Measurements from ENCODE around the gene HMCN1. TPM values are rescaled to one million over a fixed set of nuclear protein-coding genes. Genes with fewer than 3 reads are reported as not detected.

Gene HMCN1
- polyA plus RNA-seq, 1 of the 3 experiments (the other 2 are of a cell fraction), result 59.5 TPM

- Histone ChIP-seq H3K9ac (no peak overlapping the region), H3K4me1 (ENCODE audit: control insufficient read depth in 1 of 2, insufficient read depth in 2 of 2, low read depth in 1 of 2, low read length in 1 of 2) (peaks cover 4 to 13% of the 10 kb centered on the region in 2 experiments; a peak in 2 of 4 replicates), H3F3A (replicated peaks; ENCODE audit: insufficient read depth) (no peaks in the 10 kb centered on the region), H4K20me1 (ENCODE audit: insufficient read depth) (no peaks in the 10 kb centered on the region), H3K27me3 (ENCODE audit: insufficient read depth) (no peaks in the 10 kb centered on the region; the same call in 1 of the 2 replicates), H3K9me2 (no peaks in the 10 kb centered on the region), H3K27ac (ENCODE audit: low read depth in 2 of 2, low read length in 1 of 2) (peak overlapping the region; percentile 60 to 74; a peak in 3 of 4 replicates), H3K79me2 (ENCODE audit: insufficient read depth) (no peaks in the 10 kb centered on the region), H3K9me3 (no peaks in the 10 kb centered on the region), H3K4me3 (ENCODE audit: low read depth in 2 of 2, low read length in 1 of 2) (no peak overlapping the region), H2AFZ (ENCODE audit: low read depth) (no peak overlapping the region), H3K4me2 (no peak overlapping the region), H3K36me3 (replicated peaks in 1 of 2; ENCODE audit: control insufficient read depth in 1 of 2, insufficient read depth in 2 of 2, low read length in 1 of 2) (peaks cover 0 to 3% of the 10 kb centered on the region in 2 experiments)
- ChIA-PET POLR2A (no interaction called here), CTCF (no interaction called here)
- no peak for TF ChIP-seq MAX (IDR thresholded peaks at IDR 0.05; ENCODE audit: low read depth)
- TF ChIP-seq JUND (IDR thresholded peaks at IDR 0.05), result 0 out of 2 replicates have a peak, but pooled peaks have one; percentile 11
- no peak for TF ChIP-seq REST (IDR thresholded peaks at IDR 0.05; ENCODE audit: low read depth, low read length)
- 3% methylated on average over 1 of the region's 1 CpG for WGBS (ENCODE audit: low lambda C conversion rate)
- DNase-seq, result no peak
Observed at GRCh38 chr1:185850366-185850765, 116.2 kb downstream of the HMCN1 start.

GRCh38 chr1:185853739-185854138, 119.5 kb downstream of the HMCN1 start:
- WGBS (ENCODE audit: low lambda C conversion rate), result 8% methylated on average over 1 of the region's 1 CpG
- CTCF ChIA-PET, result no interaction called here
- no peak overlapping the region for H3K9ac ChIP-seq
- no peaks in the 10 kb centered on the region for H3F3A ChIP-seq (replicated peaks; ENCODE audit: insufficient read depth)
- TF ChIP-seq FOSL2 (IDR thresholded peaks at IDR 0.05; ENCODE audit: borderline replicate concordance, low read depth) (peak; percentile 30; the same call in 1 of the 2 replicates), FOXM1 (IDR thresholded peaks at IDR 0.05; ENCODE audit: low read depth) (no peak), NFIC (IDR thresholded peaks at IDR 0.05; ENCODE audit: borderline replicate concordance) (peak; percentile 5; the same call in 1 of the 2 replicates), TCF12 (IDR thresholded peaks at IDR 0.05) (peak; percentile 50; the same call in 1 of the 2 replicates), FOXJ3 (CRISPR knock-in tag; IDR thresholded peaks at IDR 0.05) (no peak), JUND (IDR thresholded peaks at IDR 0.05) (0 out of 2 replicates have a peak, but pooled peaks have one; percentile 34)
- no peak overlapping the region for H3K4me3 ChIP-seq (ENCODE audit: low read depth in 2 of 2, low read length in 1 of 2)
- H3K4me2 ChIP-seq, result no peak overlapping the region
- H2AFZ ChIP-seq (ENCODE audit: low read depth), result no peak overlapping the region
- H3K79me2 ChIP-seq (ENCODE audit: insufficient read depth), result 0 out of 2 replicates have a peak, but pooled peaks cover 4% of the 10 kb centered on the region
- no peaks in the 10 kb centered on the region for H3K9me2 ChIP-seq
- H4K20me1 ChIP-seq (ENCODE audit: insufficient read depth), result no peaks in the 10 kb centered on the region
- H3K27ac ChIP-seq (ENCODE audit: low read depth in 2 of 2, low read length in 1 of 2), result peak overlapping the region; percentile 74 to 87; a peak in 3 of 4 replicates
- DNase-seq, result no peak
- no peaks in the 10 kb centered on the region; the same call in 1 of the 2 replicates for H3K27me3 ChIP-seq (ENCODE audit: insufficient read depth)
- POLR2A ChIA-PET, result no interaction called here
- no peaks in the 10 kb centered on the region for H3K9me3 ChIP-seq
- H3K36me3 ChIP-seq (replicated peaks in 1 of 2; ENCODE audit: control insufficient read depth in 1 of 2, insufficient read depth in 2 of 2, low read length in 1 of 2), result peaks cover 0 to 3% of the 10 kb centered on the region in 2 experiments
- peaks cover 11 to 13% of the 10 kb centered on the region in 2 experiments; a peak in 2 of 4 replicates for H3K4me1 ChIP-seq (ENCODE audit: control insufficient read depth in 1 of 2, insufficient read depth in 2 of 2, low read depth in 1 of 2, low read length in 1 of 2)
